ENCODE data around the gene REEP3.
A peak's percentile ranks its signal among the peaks of the same experiment; 100 is the strongest.
"Not testable (repeated sequence)": the region's sequence is repeated elsewhere in the genome, so short reads cannot be mapped to it uniquely, and the experiment has no call there.

The REEP3 gene

GRCh38 chr10:63553473-63553872 lies 32.3 kb downstream of the REEP3 start:
- no peak for DNase-seq

- no peak for DNase-seq
Measured at GRCh38 chr10:63554657-63555056, 33.5 kb downstream of the REEP3 start.

- DNase-seq: no peak
Measured at GRCh38 chr10:63555330-63555729, 34.1 kb downstream of the REEP3 start.

- DNase-seq: no peak
Measured at GRCh38 chr10:63558132-63558784, 37.1 kb downstream of the REEP3 start.

- no peak for DNase-seq
Measured at GRCh38 chr10:63561341-63561740, 40.1 kb downstream of the REEP3 start.

GRCh38 chr10:63562391-63562790 lies 41.2 kb downstream of the REEP3 start:
- no peak for DNase-seq

- DNase-seq: no peak
Measured at GRCh38 chr10:63562857-63563256, 41.7 kb downstream of the REEP3 start.

GRCh38 chr10:63563623-63564022 lies 42.4 kb downstream of the REEP3 start:
- no peak for DNase-seq

GRCh38 chr10:63564731-63565130 lies 43.5 kb downstream of the REEP3 start:
- not testable (repeated sequence) for DNase-seq

- peak; percentile 12 for DNase-seq
Measured at GRCh38 chr10:63573068-63573697, 52.0 kb downstream of the REEP3 start.

GRCh38 chr10:63574011-63574410 lies 52.8 kb downstream of the REEP3 start:
- no peak for DNase-seq

- DNase-seq: no peak
Measured at GRCh38 chr10:63576501-63576900, 55.3 kb downstream of the REEP3 start.

GRCh38 chr10:63578501-63578900 lies 57.3 kb downstream of the REEP3 start:
- no peak for DNase-seq

GRCh38 chr10:63579371-63580014 lies 58.3 kb downstream of the REEP3 start:
- no peak for DNase-seq

GRCh38 chr10:63582690-63583089 lies 61.5 kb downstream of the REEP3 start:
- DNase-seq: no peak

GRCh38 chr10:63583397-63583796 lies 62.2 kb downstream of the REEP3 start:
- no peak for DNase-seq

GRCh38 chr10:63583909-63584724 lies 62.9 kb downstream of the REEP3 start:
- DNase-seq: no peak

- DNase-seq: no peak
Measured at GRCh38 chr10:63584725-63585035, 63.5 kb downstream of the REEP3 start.

- no peak for DNase-seq
Measured at GRCh38 chr10:63585041-63585440, 63.8 kb downstream of the REEP3 start.

- DNase-seq: no peak
Measured at GRCh38 chr10:63586043-63586442, 64.8 kb downstream of the REEP3 start.

- DNase-seq: no peak
Measured at GRCh38 chr10:63587191-63587590, 66.0 kb downstream of the REEP3 start.

GRCh38 chr10:63588436-63589167 lies 67.4 kb downstream of the REEP3 start:
- DNase-seq: no peak
